CD4-positive, alpha-beta T cell treated with Interferon alpha-2 for 1 hour (primary cell): ENCODE measurements around the gene OLAH.
A peak's percentile ranks its signal among the peaks of the same experiment; 100 is the strongest.
"Not testable (repeated sequence)": the region's sequence is repeated elsewhere in the genome, so short reads cannot be mapped to it uniquely, and the experiment has no call there.

Source experiments
- DNase-seq, 2 donors: peaks; one replicate each; pipeline ENCODE4 v3.0.0-alpha.2; 2020 to 2022

The OLAH gene

DNA sequence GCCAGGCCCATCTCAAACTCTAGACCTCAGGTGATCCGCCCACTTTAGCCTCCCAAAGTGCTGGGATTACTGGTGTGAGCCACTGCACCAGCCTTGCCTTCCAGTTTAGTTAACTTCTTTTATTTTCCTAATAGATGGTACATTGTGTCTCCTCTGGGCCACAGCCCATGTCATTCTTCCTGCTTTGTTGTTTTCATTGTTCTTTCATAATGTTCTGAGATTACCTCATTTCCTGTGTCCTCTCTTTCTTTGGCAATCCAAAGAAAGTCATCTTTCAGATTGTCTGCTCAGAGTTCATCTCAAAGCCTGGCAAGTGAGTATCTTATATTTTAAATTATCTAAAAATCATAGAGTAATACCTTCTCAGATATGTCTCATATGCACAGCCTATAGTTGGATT, at the start of gene OLAH:
Gene OLAH (plus strand): TSS at position 270 of the 400 bp plus-strand sequence. CDS start 3,346 bp downstream, outside the sequence.
- DNase-seq = no peak

GRCh38 chr10:14995964-14996565, 47.7 kb upstream of the OLAH start:
- DNase-seq = no peak

DNA sequence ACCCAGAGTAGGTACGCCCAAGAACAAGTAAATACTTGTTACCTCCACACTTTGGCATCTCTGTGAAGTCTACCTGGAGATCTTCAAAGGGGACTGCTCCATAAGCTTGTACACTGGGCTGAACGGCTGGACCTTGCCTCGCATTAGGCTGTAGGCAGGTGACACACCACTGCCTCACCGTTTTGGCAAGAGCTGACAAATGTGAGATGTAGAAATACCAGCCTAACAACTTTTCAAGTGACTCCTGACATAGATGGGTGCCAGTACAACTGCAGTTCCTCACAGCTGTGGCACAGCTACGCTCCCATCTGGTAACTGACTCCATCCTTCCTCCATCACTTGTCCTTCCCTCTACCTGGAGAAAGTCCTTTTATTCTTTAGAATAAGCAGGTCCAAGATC, 30.2 kb upstream of the OLAH start:
- not testable (repeated sequence) for DNase-seq

- DNase-seq = no peak
Measured at GRCh38 chr10:15015451-15015850, 28.3 kb upstream of the OLAH start.

DNA sequence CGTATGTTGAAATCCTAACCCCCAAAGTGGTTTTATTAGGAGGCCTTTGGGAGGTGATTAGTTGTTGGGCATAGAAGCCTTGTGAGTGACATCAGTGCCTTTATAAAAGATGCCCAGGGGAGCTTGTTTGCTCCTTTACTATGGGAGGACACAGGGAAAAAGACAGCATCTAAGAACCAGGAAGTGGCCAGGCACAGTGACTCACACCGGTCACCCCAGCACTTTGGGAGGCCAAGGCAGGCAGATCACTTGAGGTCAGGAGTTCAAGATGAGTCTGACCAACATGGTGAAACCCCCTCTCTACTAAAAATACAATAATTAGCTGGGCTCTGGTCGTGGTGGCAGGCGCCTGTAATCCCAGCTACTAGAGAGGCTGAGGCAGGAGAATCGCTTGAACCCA, 22.8 kb upstream of the OLAH start:
- peak in 1 of 2 donors; percentile 15 for DNase-seq

DNA sequence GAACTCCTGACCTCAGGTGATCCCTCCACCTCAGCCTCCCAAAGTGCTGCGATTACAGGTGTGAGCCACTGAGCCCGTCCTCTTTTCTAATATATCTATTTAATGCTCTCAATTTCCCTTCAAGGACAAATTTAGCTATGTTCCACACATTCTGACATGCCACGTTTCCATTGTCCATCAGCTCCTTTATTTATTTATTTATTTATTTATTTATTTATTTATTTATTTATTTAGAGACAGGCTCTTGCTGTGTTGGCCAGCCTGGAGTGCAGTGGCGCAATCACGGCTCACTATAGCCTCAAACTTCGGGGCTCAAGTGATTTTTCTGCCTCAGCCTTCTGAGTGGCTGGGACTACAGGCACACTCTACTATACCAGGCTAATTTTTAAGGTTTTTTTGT, 20.7 kb upstream of the OLAH start:
- not testable (repeated sequence) for DNase-seq

DNA sequence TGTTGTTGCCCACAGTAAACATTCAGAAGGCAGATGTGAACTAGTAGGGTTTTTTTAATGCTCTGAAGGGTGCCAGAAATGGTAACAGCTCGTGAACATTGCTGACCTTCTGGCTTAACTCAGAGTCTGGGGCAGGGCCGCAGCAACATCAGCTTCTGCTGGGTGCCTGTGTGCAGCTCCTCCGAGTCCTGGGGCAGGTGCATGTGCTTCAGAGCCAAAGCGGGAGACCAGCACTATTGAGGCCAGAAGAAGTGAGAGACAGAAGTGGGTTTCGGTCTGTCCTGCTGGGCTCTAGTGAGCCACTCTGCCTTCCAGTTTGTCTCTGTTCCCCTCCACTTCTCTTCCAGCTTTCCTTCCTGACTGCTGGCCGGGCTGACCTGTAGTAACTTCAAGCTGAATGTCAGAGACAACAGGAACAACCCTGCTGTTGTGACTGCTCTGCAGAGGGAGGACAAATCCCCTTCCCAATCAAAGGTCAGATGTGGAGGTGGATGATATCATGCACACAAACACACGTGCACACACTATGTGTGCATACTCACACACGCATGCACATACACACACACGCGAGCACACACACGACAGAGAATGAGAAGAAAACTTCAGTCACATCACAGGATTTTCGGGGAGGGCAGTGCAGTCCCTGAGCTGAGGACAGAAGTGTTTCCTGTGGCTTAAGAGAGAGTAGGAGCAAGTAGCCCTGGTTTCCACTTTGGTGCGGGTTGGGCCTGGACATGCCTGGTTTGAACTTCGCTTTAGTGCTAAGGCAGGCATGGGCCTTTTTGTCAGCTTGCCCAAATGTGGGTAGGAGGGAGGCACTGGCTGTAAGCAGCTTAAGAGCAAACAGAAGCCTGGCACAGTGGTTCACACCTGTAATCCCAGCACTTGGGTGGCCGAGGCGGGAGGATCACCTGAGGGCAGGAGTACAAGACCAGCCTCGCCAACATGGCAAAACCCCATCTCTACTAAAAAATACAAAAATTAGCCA, 19.4 kb upstream of the OLAH start:
- not testable (repeated sequence) for DNase-seq

- DNase-seq = not testable (repeated sequence)
Measured at GRCh38 chr10:15025040-15025439, 18.7 kb upstream of the OLAH start.

GRCh38 chr10:15027741-15028140, 16.0 kb upstream of the OLAH start:
- no peak for DNase-seq

DNA sequence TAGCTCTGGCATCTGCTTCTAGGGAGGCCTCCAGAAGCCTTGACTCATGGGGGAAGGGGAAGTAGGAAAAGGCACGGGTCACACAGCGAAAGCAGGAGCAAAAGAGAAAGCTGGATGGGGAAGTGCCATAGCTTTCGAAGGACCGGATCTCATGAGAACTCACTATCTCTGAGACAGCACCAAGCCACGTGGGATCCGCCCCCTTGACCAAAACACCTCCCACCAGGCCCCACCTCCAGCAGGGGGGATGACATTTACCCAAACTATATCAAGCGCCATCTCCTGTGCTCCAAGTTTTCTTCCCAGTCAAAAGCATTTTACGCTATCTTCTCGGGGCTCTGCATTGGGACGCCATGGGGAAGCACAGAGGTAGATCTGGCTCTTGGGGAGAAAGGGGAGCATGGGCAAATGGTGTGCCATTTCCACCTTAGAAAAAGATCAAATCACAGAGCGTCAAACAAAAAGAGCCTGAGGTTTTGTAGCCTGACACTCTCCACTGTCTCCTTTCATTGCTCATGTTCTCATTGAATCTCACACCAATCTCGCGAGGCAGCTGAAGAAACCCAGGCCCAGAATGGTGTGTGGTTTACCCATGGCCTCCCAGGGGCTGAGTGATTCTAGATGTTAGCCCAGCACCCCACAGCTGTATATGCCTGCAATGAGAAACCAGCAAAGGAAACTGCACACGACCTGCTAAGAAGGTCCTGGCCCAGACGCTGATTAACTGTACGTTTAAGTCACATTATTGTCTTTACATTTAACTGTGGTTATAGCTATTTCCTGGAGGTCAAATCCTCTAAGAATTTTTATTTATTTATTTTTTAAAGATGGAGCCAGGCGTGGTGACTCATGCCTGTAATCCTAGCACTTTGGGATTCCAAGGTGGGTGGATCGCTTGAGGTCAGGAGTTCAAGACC, 8.1 kb upstream of the OLAH start:
- DNase-seq = peak; percentile 1 to 43

DNA sequence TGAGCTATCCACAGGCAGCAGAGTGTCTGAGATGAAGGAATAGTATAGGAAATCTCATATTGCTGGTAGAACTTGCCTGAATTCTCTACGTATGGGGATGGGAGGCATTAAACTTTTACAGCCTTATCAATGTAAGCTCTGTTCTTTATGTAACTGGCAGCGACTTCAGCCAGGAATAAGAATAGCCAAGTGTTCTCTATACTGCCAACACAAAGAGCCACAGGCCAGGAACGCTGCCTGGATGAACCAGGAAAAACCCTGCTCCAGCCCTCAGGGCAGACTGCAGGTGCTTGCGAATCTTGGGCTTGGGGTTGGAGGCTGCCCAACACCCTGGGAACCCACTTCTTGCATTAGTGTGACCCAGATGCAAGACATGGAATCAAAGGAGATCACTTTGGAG, 6.1 kb upstream of the OLAH start:
- no peak for DNase-seq

DNA sequence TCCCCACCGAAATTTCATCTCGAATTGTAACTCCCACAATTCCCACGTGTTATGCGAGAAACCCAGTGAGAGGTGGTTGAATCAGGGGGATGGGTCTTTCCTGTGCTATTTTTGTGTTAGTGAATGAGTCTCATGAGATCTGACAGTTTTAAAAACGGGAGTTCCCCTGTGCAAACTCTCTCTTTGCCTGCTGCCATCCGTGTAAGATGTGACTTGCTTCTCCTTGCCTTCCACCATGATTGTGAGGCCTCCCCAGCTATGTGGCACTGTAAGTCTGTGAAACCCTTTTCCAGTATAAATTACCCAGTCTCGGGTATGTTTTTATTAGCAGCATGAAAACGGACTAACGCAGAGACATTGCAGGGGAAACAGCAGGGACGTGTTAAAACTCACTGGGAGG, 5.3 kb upstream of the OLAH start:
- no peak for DNase-seq

DNA sequence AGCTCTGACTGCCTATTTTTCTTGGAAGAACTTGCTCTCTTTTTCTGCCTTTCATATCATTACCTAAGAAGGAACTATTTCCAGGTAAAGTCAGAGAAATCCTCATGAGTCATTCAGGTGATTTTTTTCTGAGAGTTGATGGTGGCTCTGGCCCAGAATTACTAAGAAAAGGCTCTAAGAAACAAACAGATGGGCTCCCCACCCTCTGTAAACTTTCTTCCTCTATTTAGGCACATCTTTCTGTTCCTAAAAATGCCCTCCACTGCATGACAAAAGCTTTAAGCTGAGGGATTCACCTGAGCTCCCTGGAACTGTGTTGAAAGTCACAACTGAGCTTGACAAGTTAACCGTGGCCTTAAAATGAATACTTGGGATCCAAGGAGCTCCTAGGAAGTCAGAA, 1.6 kb downstream of the OLAH start:
- DNase-seq = no peak

- DNase-seq = no peak
Measured at GRCh38 chr10:15046626-15047025, 2.9 kb downstream of the OLAH start.

DNA sequence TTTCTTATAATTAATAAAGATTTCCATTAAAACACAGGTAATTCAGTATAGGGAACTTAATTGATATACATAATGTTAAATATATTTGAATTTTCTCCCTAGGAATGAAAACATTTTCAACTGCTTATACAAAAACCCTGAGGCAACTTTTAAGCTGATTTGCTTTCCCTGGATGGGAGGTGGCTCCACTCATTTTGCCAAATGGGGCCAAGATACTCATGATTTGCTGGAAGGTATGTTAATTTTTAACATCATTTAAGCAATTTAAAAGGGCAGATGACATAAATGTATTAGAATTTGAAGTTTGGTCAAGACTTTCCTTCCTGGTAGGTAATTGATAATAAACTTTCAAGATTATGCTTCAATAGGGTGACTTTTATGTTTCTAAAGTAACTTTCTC, 5.8 kb downstream of the OLAH start:
- no peak for DNase-seq

DNA sequence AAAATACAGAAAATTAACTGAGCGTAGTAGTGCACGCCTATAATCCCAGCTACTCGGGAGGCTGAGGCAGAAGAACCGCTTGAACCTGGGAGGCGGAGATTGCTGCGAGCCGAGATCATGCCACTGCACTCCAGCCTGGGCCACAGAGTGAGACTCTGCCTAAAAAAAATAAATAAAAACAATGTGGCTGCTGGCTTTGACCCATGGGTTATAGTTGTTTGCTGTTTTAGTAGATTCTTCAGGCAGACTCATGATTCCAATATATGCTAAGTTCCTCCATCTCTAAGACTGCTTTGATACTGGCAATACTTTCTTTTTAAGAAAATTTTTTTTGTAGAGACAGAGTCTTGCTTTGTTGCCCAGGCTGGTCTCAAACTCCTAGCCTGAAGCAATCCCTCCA, 8.4 kb downstream of the OLAH start:
- no peak for DNase-seq

- DNase-seq = no peak
Measured at GRCh38 chr10:15053061-15053460, 9.3 kb downstream of the OLAH start.

DNA sequence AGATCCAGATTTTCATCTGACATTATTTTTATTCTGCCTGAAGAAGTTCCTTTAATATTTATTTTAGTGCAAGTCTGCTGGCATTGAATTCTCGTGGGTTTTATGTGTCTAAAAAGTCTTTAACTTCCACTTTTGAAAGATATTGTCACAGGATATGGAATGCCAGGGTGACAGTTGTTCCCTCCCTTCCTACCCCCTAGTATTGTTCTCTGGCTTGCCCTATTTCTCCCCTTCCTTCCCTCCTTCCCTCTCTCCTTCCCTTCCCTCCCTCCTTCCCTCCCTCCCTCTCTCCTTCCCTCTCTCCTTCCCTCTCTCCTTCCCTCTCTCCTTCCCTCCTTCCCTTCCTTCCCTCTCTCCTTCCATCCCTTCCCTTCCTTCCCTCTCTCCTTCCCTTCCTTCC, 14.9 kb downstream of the OLAH start:
- no peak for DNase-seq

- DNase-seq = no peak
Measured at GRCh38 chr10:15059914-15060313, 16.2 kb downstream of the OLAH start.

DNA sequence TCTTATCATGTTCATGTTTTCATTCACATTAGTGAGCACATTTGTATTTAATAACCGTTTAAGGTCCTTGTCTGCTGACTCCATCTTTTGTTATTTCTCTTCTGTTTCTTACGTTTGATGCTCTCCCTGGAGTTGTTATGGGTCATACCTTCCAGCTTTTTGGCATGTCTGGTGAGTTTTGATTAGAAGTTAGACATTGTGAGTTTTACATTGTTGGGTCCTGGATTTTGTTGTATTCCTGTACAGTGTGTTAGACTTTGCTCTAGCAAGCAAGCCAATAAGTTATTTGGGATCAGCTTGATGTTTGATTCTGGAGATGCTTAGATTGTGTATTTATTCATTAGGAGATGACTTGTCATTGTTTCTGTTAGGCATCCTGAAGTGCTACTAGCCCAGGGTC, 16.9 kb downstream of the OLAH start:
- no peak for DNase-seq

DNA sequence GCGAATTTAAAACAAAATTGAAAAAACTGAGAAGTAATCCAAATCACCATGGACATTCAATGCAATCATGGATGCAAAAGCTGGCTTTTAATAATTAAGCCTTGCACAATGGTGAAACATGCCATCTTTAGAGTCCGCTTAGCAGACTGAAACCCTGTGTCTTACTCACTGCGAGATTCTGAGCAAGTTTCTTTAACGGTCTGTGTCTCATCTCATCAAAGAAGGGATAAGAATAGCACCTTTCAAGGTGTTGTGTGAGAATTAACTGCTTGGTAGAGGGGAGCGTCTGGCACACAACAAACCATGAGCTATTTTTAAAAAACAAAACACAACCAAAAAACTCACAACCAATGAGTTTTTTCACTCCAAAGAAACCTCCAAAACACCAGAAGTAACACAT, 23.4 kb downstream of the OLAH start:
- DNase-seq = no peak

- no peak for DNase-seq
Measured at GRCh38 chr10:15068802-15069201, 25.1 kb downstream of the OLAH start.

DNA sequence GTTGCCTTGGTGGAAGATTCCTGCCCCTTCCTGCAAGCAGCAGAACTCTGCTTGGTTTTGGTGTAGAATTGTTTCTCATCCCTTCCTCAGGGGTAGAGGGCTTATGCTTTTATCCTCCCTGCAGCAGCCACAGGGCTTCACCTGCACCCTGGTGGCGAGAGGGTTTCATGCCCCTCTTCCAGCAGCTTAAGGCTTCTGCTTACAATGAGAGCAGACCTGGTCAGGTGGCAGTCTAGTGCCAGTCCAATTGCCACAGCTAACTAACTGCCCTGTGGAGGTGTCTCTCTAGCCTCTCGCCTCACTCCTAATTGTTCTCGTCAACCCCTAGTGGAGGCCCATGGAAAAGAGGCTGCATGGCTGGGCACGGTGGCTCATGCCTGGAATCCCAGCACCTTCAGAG, 25.5 kb downstream of the OLAH start:
- DNase-seq = no peak
